IPS-NIHi7 (cell line): ENCODE measurements around the gene CYP4F22.
"Not testable (repeated sequence)": the region's sequence is repeated elsewhere in the genome, so short reads cannot be mapped to it uniquely, and the experiment has no call there.

Experiments used
- DNase-seq: peaks from one replicate; pipeline ENCODE4 v3.0.0; 2012; ENCODE audit warnings: mixed read lengths; ENCODE audit errors: extremely low spot score

The CYP4F22 gene

GRCh38 chr19:15488489-15489226, 19.7 kb upstream of the CYP4F22 start:
- DNase-seq = no peak

GRCh38 chr19:15495151-15495550, 13.2 kb upstream of the CYP4F22 start:
- DNase-seq = no peak

- DNase-seq = no peak
These were observed 10.0 kb upstream of the CYP4F22 start for GRCh38 chr19:15498156-15498858.

DNA sequence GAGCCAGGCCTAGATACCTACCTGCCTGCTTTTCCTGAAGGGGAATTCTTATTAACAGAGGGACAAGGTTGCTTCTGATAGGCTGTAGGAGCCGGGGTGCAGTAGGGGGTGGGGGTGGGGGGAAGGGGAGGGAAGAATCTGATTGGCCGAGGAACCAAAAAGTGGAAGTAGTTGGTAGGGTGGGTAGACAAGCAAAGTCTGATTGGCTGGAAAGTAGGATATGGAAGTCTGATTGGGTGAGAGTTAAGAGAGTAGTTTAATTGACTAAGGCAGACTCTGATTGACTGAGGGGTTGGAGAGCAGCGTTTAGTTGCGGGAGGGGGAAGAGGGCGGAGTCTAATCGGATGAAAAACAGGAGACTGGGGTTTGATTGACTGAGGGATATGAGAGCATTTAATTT, 9.4 kb upstream of the CYP4F22 start:
- DNase-seq = no peak

GRCh38 chr19:15501596-15501995, 6.7 kb upstream of the CYP4F22 start:
- DNase-seq = no peak

GRCh38 chr19:15502264-15502663, 6.1 kb upstream of the CYP4F22 start:
- no peak for DNase-seq

DNA sequence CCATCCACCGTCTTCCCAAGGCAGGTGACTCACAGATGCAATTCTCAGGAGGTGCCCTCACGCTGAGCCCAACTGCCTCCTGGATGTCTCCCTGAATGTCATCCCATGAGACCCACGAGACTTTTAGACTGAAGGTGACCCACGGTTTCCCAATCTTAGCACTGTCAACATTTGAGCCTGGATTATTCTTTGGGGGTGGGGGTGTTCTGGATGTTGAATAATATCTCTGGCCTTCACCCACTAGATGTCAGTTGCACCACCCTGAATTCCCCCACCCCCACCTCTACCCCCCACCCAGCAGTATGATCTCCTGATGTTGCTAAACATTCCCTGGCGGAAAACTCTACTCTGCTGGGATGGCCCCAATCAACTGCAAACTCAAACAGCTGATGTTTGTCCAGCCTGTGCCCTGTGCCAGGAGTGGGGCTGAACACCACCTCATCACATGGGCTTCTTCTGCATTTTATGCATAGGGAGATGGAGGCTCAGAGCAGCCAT, 2.2 kb upstream of the CYP4F22 start:
- no peak for DNase-seq

DNA sequence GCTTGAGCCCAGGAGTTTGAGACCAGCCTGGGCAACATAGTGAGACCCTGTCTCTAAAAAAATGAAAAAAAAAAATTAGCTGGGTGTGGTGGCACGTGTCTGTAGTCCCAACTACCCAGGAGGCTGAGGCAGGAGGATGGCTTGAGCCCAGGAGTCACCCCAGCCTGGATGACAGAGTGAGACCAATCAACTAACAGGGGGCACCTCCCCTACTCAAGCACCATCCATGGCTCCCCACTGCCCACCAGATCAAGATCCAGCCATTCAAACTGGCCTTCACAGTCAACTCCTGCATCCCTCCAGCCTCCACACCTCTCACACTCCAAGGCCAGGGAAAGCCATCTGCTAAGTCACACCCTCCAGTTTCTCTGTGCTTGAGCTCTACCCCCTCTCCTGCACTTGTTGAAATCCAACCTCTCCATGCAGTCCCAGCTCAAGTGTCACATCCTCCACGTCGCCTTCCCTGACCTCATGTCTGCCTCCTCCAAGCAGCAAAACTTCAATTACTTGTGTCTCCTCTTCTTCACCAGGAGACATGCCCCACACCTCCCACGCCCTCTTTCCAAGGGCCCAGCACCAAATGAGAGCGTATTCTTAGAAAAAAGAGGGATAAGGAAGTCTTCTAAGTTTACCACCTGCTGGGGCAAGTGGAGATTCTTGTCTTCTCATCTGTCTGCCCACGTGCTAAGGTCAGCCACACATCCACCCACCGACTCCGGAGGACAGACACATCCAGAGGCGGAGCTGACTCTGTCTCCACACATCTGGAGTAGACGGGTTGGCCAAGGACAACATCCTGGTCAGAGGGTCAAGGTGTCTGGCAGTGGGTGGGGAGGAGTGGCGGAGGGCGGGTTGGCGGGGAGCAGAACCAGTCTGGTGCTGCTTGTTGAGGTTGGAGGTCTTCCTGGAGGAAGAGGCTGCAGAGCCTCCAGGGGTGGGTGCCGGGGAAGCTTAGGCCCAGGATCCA, 974 bp upstream of the CYP4F22 start:
- no peak for DNase-seq

- DNase-seq = no peak
These were observed 3.5 kb downstream of the CYP4F22 start for GRCh38 chr19:15511671-15512424.

DNA sequence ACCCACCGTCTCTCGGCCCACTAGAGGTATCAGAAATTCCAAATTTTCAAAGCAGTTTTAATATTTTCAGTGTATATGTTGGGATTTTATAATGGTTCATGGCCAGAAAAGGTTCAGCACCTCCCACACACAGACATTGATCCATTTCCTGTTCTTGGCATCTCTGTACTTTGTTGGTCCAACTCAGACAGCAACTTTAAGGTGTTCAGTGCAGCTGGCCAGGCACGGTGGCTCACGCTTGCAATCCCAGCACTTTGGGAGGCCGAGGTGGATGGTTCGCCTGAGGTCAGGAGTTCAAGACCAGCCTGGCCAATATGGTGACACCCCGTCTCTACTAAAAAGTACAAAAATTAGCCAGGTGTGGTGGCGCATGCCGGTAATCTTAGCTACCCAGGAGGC, 6.9 kb downstream of the CYP4F22 start:
- DNase-seq = not testable (repeated sequence)

- DNase-seq = no peak
These were observed 8.0 kb downstream of the CYP4F22 start for GRCh38 chr19:15516363-15516762.

GRCh38 chr19:15517778-15518177, 9.5 kb downstream of the CYP4F22 start:
- no peak for DNase-seq

DNA sequence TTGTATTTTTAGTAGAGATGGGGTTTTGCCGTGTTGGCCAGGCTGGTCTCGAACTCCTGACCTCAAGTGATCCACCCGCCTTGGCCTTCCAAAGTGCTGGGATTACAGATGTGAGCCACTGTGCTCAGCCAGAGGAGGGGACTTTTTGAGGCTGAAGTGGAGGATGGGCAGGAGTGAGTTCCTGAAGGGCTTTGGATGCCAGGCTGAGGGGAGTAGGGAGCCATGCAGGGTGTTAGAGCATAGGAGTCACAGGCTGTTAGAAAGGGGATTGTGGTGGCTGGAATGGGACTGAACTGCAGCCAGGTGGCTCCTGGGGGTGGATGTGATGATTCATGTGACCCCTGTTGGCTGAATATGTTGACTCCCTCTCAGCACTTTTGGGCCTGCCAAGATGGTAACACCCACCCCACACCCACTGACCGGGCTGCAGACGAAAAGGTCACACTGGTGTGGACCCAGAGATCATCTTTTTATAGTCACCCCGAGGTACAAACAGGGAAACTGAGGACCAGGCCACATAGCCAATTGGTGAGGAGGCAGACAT, 11.2 kb downstream of the CYP4F22 start:
- no peak for DNase-seq

- DNase-seq = no peak
These were observed 16.5 kb downstream of the CYP4F22 start for GRCh38 chr19:15524781-15525180.

DNA sequence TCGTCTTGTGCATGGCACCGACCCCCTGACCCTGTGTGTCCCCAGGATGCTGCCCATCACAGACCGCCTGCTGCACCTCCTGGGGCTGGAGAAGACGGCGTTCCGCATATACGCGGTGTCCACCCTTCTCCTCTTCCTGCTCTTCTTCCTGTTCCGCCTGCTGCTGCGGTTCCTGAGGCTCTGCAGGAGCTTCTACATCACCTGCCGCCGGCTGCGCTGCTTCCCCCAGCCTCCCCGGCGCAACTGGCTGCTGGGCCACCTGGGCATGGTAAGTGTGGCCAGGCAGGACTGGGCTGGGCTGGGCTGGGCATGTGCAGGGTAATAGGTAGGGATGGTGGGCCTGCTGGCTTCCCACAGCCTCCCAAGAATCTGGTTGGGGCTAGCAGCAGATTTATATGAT, 17.0 kb downstream of the CYP4F22 start:
- no peak for DNase-seq

GRCh38 chr19:15526408-15526807, 18.1 kb downstream of the CYP4F22 start:
- no peak for DNase-seq

DNA sequence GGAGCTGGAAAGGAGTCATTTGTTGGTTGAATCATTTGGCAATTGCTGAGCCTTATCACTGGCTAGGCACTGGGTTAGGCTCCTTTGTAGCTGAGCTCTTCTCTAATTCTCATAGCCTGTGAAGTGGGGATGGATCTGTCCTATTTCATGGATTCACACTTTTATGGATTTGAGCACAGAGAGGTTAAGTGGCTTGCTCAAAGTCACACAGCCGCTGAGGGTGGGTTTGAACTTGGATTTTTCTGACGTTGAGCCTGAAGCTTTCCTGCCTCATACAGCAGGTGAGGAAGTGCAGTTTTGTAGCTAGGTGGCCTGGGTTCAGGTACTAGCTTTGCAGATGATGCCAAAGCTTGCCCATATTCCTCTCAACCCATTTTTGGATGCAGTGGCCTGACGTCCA, 19.4 kb downstream of the CYP4F22 start:
- no peak for DNase-seq

- no peak for DNase-seq
These were observed 21.5 kb downstream of the CYP4F22 start for GRCh38 chr19:15529774-15530372.

DNA sequence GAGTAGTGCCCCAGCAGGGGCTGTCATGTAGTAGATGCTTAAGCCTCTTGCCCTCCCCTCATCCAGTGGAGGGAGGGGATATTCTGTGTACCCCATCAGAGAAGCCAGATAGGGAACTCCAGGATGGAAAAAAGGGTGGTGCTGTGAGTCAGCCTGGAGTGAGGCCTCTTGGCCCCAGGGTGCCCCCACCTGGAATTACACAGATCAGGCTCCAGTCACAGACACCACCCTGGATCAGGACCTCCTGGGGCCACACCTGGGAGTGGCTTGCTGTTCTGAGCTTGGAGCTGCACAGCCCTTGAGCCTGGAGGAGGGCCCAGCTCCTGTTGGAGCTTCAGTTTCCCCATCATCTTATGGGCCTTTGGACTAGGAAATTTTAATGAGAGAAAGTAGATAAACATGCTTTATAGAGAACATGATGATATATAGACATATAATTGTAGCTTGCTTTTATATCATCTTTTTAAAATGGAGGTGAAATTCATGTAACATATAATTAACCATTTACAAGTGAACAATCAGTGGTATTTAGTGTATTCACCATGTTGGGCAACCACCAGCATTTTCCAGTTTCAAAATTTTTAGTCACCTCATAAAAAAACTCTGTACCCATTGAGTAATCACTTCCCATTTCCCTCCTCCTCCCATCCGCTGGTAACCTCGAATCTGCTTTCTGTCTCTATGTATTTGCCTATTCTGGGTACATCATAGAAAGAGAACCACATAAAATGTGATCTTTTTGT, 24.6 kb downstream of the CYP4F22 start:
- DNase-seq = no peak

DNA sequence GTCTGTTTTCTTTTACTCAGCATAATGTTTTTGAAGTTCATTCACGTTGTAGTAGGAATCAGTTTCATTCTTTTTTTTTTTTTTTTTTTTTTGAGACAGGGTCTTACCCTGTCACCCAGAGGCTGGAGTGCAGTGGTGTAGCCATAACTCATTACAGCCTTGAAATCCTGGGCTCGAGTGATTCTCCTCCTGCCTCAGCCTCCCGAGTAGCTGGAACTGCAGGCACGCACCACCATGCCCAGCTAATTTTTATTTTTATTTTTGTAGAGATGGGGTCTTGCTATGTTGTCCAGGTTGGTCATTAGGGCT, 25.2 kb downstream of the CYP4F22 start:
- DNase-seq = not testable (repeated sequence)
